ENCODE data around the gene RIN1. TPM values are rescaled to one million over a fixed set of nuclear protein-coding genes. Genes with fewer than 3 reads are reported as not detected.
A peak's percentile ranks its signal among the peaks of the same experiment; 100 is the strongest.

The RIN1 gene
- total RNA-seq, 4 donors from 2014 or later = 22.3 to 37.2 (median 27.6) TPM

- intact Hi-C loops (cut with DNase I) = no loop called here
- no peak for TF ChIP-seq CTCF (IDR thresholded peaks at IDR 0.05)
- no peak for TF ChIP-seq POLR2A (IDR thresholded peaks at IDR 0.05)
- Histone ChIP-seq H3K27me3 (peaks cover 6 to 69% (median 10%) of the 10 kb centered on the region in 4 donors), H3K9me3 (no peaks in the 10 kb centered on the region), H3K4me1 (peaks cover 8 to 22% (median 9%) of the 10 kb centered on the region in 3 donors), H3K36me3 (no peaks in the 10 kb centered on the region), H3K27ac (no peak overlapping the region), H3K4me3 (no peak overlapping the region)
- no peak for DNase-seq
- 87% methylated on average over 18 of the region's 123 CpGs; no CpG with 5 or more reads in 1 of the 2 donors for WGBS, 2 donors
Observed at GRCh38 chr11:66294626-66295620, 41.3 kb downstream of the RIN1 start.

GRCh38 chr11:66293777-66294625 is 42.2 kb downstream of the RIN1 start:
- Histone ChIP-seq H3K9me3 (no peaks in the 10 kb centered on the region), H3K27me3 (peaks cover 6 to 69% (median 10%) of the 10 kb centered on the region in 4 donors), H3K36me3 (no peaks in the 10 kb centered on the region), H3K27ac (no peak overlapping the region), H3K4me3 (no peak overlapping the region), H3K4me1 (peaks cover 13 to 29% (median 14%) of the 10 kb centered on the region in 3 donors)
- TF ChIP-seq CTCF (IDR thresholded peaks at IDR 0.05) (no peak), POLR2A (IDR thresholded peaks at IDR 0.05) (no peak)
- intact Hi-C loops (cut with DNase I) = no loop called here
- 75 to 91% methylated on average over 6 to 7 of the region's 30 CpGs for WGBS, 2 donors
- DNase-seq = no peak

DNA sequence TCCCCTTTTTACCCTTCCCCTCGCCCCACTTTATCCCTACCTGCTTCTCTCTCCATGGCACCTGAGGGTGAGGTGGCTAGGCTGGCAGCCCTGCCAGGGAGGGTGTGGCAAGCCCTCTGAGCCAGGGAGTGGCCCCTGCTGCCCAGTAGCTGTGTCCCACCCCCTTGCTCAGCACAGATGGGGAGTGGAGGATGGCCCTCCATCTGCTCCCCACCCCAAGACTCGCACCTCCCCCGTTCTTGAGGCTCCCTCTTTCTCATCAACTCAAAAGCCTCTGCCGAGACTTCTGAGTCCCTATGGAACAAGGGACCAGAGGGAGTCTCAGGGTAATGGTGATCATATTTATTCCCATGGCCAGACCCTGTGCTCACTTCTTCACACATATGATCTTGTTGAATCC is 42.9 kb downstream of the RIN1 start:
- Histone ChIP-seq H3K4me3 (no peak overlapping the region), H3K27me3 (peaks cover 6 to 69% (median 10%) of the 10 kb centered on the region in 4 donors), H3K36me3 (no peaks in the 10 kb centered on the region), H3K9me3 (no peaks in the 10 kb centered on the region), H3K27ac (no peak overlapping the region), H3K4me1 (peaks cover 14 to 31% (median 15%) of the 10 kb centered on the region in 3 donors)
- no peak for TF ChIP-seq POLR2A (IDR thresholded peaks at IDR 0.05)
- TF ChIP-seq CTCF (IDR thresholded peaks at IDR 0.05) = no peak
- intact Hi-C loops (cut with DNase I) = no loop called here
- 60 to 64% methylated on average over 4 of the region's 4 CpGs for WGBS, 2 donors
- DNase-seq = no peak

DNA sequence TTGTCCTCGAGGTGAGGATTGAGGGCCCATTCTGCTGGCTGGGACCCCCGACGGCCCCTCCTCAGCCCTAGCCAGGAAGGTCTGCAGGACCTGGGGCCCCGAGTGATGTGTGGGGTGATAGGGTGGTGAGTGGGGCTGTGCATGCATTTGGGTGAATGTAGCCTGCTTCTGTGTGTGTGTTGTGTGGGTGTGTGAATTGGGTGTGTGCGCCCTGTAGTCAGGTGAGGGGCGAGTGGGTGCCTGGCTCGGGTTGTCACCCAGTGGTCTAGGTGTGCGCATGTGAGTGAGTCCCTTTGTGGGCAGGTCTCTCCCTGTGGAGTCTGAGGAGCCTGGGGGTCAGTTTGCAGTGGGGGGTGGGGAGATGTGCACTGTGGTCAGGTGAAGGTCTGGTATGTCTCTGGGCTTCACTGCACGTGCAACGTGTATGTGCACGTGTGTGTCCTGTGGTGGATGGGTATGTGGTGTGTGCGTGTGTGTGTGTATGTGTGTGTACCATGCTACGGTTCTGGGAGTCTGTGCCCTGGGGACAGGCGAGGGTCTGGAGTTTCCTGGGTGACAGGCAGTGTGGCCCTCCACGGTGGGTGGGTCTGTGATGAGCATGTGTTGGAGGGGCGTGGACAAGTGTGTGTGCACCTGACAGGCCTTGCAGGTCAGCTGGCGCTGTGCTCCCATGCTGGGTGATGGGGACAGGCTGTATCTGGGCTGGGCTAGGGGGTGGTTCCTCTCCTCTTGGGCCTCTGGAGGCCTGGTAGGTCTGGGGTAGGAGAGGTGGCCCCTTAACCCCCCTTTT is 43.5 kb downstream of the RIN1 start:
- intact Hi-C loops (cut with DNase I) = no loop called here

More for the DNA sequence above, 43.5 kb downstream of the RIN1 start:
- WGBS, 2 donors = 38 to 41% methylated on average over 12 to 14 of the region's 17 CpGs
- H3K27me3 ChIP-seq = peaks cover 6 to 69% (median 10%) of the 10 kb centered on the region in 4 donors
- no peaks in the 10 kb centered on the region for H3K36me3 ChIP-seq
- no peaks in the 10 kb centered on the region for H3K9me3 ChIP-seq
- DNase-seq = no peak
- H3K4me3 ChIP-seq = peak overlapping the region in 1 of 4 donors; percentile 67
- peaks cover 20 to 37% (median 21%) of the 10 kb centered on the region in 3 donors for H3K4me1 ChIP-seq
- H3K27ac ChIP-seq = no peak overlapping the region
- TF ChIP-seq CTCF (IDR thresholded peaks at IDR 0.05) (no peak), POLR2A (IDR thresholded peaks at IDR 0.05) (no peak)
